DMS53 treated with DMSO at 0.1 percent for 48 hours (cell line): ENCODE measurements around the gene ANGPTL7.
"Not testable (repeated sequence)": the region's sequence is repeated elsewhere in the genome, so short reads cannot be mapped to it uniquely, and the experiment has no call there.

Experiments used
- DNase-seq: peaks from one replicate; lab custom pipeline; 2025; ENCODE audit not compliant: unreplicated experiment; lab: John Stamatoyannopoulos, UW

ANGPTL7 gene

GRCh38 chr1:11169202-11169601 is 20.0 kb upstream of the ANGPTL7 start:
- DNase-seq = no peak

GRCh38 chr1:11170102-11170501 is 19.1 kb upstream of the ANGPTL7 start:
- DNase-seq = no peak

GRCh38 chr1:11174261-11174942 is 14.8 kb upstream of the ANGPTL7 start:
- no peak for DNase-seq

GRCh38 chr1:11175461-11175860 is 13.7 kb upstream of the ANGPTL7 start:
- DNase-seq = no peak

- DNase-seq = no peak
These were observed 13.0 kb upstream of the ANGPTL7 start for GRCh38 chr1:11176081-11176706.

GRCh38 chr1:11178021-11179015 is 10.8 kb upstream of the ANGPTL7 start:
- no peak for DNase-seq

- DNase-seq = no peak
These were observed 10.0 kb upstream of the ANGPTL7 start for GRCh38 chr1:11179125-11179524.

- not testable (repeated sequence) for DNase-seq
These were observed 9.4 kb upstream of the ANGPTL7 start for GRCh38 chr1:11179749-11180148.

- DNase-seq = no peak
These were observed 8.8 kb upstream of the ANGPTL7 start for GRCh38 chr1:11180342-11180744.

- no peak for DNase-seq
These were observed 6.3 kb upstream of the ANGPTL7 start for GRCh38 chr1:11182884-11183283.

- no peak for DNase-seq
These were observed 4.2 kb upstream of the ANGPTL7 start for GRCh38 chr1:11184973-11185372.

GRCh38 chr1:11187000-11187399 is 2.2 kb upstream of the ANGPTL7 start:
- no peak for DNase-seq

- DNase-seq = no peak
These were observed 1.7 kb upstream of the ANGPTL7 start for GRCh38 chr1:11187494-11187893.

GRCh38 chr1:11187931-11188330 is 1.2 kb upstream of the ANGPTL7 start:
- DNase-seq = no peak

GRCh38 chr1:11188381-11188780 is 774 bp upstream of the ANGPTL7 start:
- DNase-seq = no peak

- no peak for DNase-seq
These were observed 4.2 kb downstream of the ANGPTL7 start for GRCh38 chr1:11193376-11193775.

GRCh38 chr1:11194407-11195176 is 5.4 kb downstream of the ANGPTL7 start:
- no peak for DNase-seq

GRCh38 chr1:11196945-11197344 is 7.8 kb downstream of the ANGPTL7 start:
- no peak for DNase-seq

GRCh38 chr1:11197359-11197758 is 8.2 kb downstream of the ANGPTL7 start:
- DNase-seq = no peak

- no peak for DNase-seq
These were observed 9.1 kb downstream of the ANGPTL7 start for GRCh38 chr1:11198257-11198656.
